T47D (cell line): Measurements from ENCODE around the gene SEC14L2.

Experiments
- DNase-seq, 2 experiments: peaks; one replicate each; pipeline versions ENCODE4 v3.0.0 to v3.0.0-alpha.2; 2011 to 2012; ENCODE audit warnings: low read depth in 1 of 2, low spot score in 1 of 2
- JUND ChIP-seq: IDR thresholded peaks from 2 replicates; pipeline ENCODE4 v1.6.1; 2012; ENCODE audit warnings: low read depth
- in situ Hi-C: cut with HindIII; loops from 2 replicates; pipeline ENCODE4 v1.10.0; 2016; ENCODE audit warnings: low sequenced_read_pairs, low pct_unique_long_range_greater_than_20kb

The SEC14L2 gene

GRCh38 chr22:30469165-30469564, 72.3 kb downstream of the SEC14L2 start:
- in situ Hi-C loops: no loop called here

GRCh38 chr22:30470655-30471054, 73.8 kb downstream of the SEC14L2 start:
- in situ Hi-C loops: no loop called here
- DNase-seq: no peak
- no peak for TF ChIP-seq JUND

More at GRCh38 chr22:30469165-30469564, 72.3 kb downstream of the SEC14L2 start:
- TF ChIP-seq JUND: no peak
- DNase-seq: no peak

GRCh38 chr22:30471616-30472318, 74.9 kb downstream of the SEC14L2 start, which contains the start of gene SEC14L3:
Gene SEC14L3 (minus strand): TSS chr22:30472017. CDS start chr22:30471958, 59 bp downstream.
- in situ Hi-C loops: no loop called here
- TF ChIP-seq JUND: no peak
- DNase-seq: no peak

- no peak for TF ChIP-seq JUND
- no peak for DNase-seq
- in situ Hi-C loops: no loop called here
Observed at GRCh38 chr22:30472994-30473720, 76.3 kb downstream of the SEC14L2 start.

DNA sequence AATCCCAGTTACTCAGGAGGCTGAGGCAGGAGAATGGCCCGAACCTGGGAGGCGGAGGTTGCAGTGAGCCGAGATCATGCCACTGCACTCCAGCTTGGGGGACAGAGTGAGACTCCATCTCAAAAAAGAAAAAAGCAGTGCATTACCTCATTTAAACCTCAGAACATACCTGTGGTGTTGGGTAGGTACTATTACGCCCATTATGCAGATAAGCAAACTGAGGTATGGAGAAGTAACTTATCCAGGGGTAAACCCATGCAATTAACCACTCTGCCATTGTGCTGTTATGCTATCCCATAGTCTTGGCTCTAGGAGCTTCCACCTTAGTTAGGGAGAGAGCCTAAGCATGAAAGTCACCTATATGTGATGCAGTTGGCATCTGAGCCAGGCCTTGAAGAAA, 77.3 kb downstream of the SEC14L2 start:
- no peak for DNase-seq
- in situ Hi-C loops: no loop called here

More for the DNA sequence above, 77.3 kb downstream of the SEC14L2 start:
- TF ChIP-seq JUND: no peak
